WTC11 (cell line): ENCODE data around the gene BDH1.

Experiments used
- KAT7 ChIP-seq: sonication (generic); formaldehyde crosslinking; IDR thresholded peaks from 2 replicates; pipeline ENCODE4 v1.8.1; 2023; ENCODE audit warnings: missing genetic modification reagents, mild to moderate bottlenecking, borderline replicate concordance
- MYBL2 ChIP-seq: sonication (generic); formaldehyde crosslinking; IDR thresholded peaks from 2 replicates; pipeline ENCODE4 v1.8.1; 2023; ENCODE audit warnings: mild to moderate bottlenecking, moderate library complexity, missing genetic modification reagents
- NR2C2 ChIP-seq: sonication (generic); formaldehyde crosslinking; IDR thresholded peaks from 2 replicates; pipeline ENCODE4 v1.8.0; 2022; ENCODE audit warnings: mild to moderate bottlenecking, missing genetic modification reagents
- SMAD3 ChIP-seq: sonication (generic); formaldehyde crosslinking; IDR thresholded peaks from 2 replicates; pipeline ENCODE4 v1.8.0; 2022; ENCODE audit warnings: missing genetic modification reagents, mild to moderate bottlenecking, borderline replicate concordance
- SP1 ChIP-seq: sonication (generic); formaldehyde crosslinking; conservative IDR thresholded peaks from 2 replicates; pipeline ENCODE4 v1.8.1; 2022; ENCODE audit warnings: missing genetic modification reagents
- TF ChIP-seq, protein P1 (sequence below): sonication (generic); formaldehyde crosslinking; IDR thresholded peaks from 2 replicates; pipeline ENCODE4 v1.8.0; 2022; ENCODE audit warnings: mild to moderate bottlenecking, missing genetic modification reagents
- TF ChIP-seq, protein P2 (sequence below): fragments of 200-600 bp; IDR thresholded peaks from 2 replicates; pipeline ENCODE4 v1.8.0; 2022; ENCODE audit warnings: antibody characterized with exemption
- TF ChIP-seq, protein P3 (sequence below): sonication (generic); formaldehyde crosslinking; IDR thresholded peaks from 2 replicates; pipeline ENCODE4 v1.8.1; 2023; ENCODE audit warnings: mild to moderate bottlenecking, moderate library complexity, missing genetic modification reagents
- TF ChIP-seq, protein P4 (sequence below): sonication (generic); formaldehyde crosslinking; IDR thresholded peaks from 2 replicates; pipeline ENCODE4 v1.8.1; 2022; ENCODE audit warnings: missing genetic modification reagents, borderline replicate concordance
- TF ChIP-seq, protein P5 (sequence below): sonication (generic); formaldehyde crosslinking; IDR thresholded peaks from 2 replicates; pipeline ENCODE4 v1.8.0; 2023; ENCODE audit warnings: missing genetic modification reagents

DNA sequence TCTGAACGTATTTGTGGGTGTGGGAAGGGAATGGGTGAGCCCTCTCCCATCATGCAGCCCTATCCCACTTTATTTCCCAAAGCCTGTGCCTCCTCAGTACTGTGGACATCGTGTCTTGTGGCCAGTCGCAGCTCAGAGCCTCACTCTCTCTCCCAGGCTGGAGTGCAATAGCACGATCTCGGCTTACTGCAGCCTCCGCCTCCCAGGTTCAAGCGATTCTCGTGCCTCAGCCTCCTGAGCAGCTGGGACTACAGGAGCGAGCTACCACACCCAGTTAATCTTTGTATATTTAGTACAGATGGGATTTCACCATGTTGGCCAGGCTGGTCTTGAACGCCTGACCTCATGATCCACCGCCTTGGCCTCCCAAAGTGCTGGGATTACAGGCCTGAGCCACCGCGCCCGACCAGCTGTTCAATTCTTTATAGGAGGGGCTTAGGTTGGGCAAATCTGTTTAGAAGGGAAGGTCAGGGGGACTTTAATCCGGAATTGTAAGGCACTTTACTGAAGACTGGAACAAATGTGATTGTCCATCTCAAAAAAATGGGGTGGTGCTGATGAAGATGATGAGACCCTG lies 42.7 kb upstream of the BDH1 start:
- TF ChIP-seq, protein P1, sequence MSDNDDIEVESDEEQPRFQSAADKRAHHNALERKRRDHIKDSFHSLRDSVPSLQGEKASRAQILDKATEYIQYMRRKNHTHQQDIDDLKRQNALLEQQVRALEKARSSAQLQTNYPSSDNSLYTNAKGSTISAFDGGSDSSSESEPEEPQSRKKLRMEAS (CRISPR knock-in tag), result no peak
- TF ChIP-seq, protein P2, sequence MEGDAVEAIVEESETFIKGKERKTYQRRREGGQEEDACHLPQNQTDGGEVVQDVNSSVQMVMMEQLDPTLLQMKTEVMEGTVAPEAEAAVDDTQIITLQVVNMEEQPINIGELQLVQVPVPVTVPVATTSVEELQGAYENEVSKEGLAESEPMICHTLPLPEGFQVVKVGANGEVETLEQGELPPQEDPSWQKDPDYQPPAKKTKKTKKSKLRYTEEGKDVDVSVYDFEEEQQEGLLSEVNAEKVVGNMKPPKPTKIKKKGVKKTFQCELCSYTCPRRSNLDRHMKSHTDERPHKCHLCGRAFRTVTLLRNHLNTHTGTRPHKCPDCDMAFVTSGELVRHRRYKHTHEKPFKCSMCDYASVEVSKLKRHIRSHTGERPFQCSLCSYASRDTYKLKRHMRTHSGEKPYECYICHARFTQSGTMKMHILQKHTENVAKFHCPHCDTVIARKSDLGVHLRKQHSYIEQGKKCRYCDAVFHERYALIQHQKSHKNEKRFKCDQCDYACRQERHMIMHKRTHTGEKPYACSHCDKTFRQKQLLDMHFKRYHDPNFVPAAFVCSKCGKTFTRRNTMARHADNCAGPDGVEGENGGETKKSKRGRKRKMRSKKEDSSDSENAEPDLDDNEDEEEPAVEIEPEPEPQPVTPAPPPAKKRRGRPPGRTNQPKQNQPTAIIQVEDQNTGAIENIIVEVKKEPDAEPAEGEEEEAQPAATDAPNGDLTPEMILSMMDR, result no peak
- TF ChIP-seq, protein P3, sequence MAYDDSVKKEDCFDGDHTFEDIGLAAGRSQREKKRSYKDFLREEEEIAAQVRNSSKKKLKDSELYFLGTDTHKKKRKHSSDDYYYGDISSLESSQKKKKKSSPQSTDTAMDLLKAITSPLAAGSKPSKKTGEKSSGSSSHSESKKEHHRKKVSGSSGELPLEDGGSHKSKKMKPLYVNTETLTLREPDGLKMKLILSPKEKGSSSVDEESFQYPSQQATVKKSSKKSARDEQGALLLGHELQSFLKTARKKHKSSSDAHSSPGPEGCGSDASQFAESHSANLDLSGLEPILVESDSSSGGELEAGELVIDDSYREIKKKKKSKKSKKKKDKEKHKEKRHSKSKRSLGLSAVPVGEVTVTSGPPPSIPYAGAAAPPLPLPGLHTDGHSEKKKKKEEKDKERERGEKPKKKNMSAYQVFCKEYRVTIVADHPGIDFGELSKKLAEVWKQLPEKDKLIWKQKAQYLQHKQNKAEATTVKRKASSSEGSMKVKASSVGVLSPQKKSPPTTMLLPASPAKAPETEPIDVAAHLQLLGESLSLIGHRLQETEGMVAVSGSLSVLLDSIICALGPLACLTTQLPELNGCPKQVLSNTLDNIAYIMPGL, result no peak
- TF ChIP-seq KAT7 (CRISPR knock-in tag), result no peak
- TF ChIP-seq MYBL2 (CRISPR knock-in tag), result no peak
- TF ChIP-seq, protein P4, sequence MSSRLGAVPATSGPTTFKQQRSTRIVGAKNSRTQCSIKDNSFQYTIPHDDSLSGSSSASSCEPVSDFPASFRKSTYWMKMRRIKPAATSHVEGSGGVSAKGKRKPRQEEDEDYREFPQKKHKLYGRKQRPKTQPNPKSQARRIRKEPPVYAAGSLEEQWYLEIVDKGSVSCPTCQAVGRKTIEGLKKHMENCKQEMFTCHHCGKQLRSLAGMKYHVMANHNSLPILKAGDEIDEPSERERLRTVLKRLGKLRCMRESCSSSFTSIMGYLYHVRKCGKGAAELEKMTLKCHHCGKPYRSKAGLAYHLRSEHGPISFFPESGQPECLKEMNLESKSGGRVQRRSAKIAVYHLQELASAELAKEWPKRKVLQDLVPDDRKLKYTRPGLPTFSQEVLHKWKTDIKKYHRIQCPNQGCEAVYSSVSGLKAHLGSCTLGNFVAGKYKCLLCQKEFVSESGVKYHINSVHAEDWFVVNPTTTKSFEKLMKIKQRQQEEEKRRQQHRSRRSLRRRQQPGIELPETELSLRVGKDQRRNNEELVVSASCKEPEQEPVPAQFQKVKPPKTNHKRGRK (CRISPR knock-in tag), result no peak
- TF ChIP-seq NR2C2 (CRISPR knock-in tag), result no peak
- TF ChIP-seq SP1 (CRISPR knock-in tag), result no peak
- TF ChIP-seq, protein P5, sequence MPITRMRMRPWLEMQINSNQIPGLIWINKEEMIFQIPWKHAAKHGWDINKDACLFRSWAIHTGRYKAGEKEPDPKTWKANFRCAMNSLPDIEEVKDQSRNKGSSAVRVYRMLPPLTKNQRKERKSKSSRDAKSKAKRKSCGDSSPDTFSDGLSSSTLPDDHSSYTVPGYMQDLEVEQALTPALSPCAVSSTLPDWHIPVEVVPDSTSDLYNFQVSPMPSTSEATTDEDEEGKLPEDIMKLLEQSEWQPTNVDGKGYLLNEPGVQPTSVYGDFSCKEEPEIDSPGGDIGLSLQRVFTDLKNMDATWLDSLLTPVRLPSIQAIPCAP (CRISPR knock-in tag), result no peak
- no peak for TF ChIP-seq SMAD3 (CRISPR knock-in tag)
